NCI-H2171 (cell line): ENCODE data around the gene IGF2R.
"Not testable (repeated sequence)": the region's sequence is repeated elsewhere in the genome, so short reads cannot be mapped to it uniquely, and the experiment has no call there.

Source experiments
- DNase-seq: peaks from one replicate; lab custom pipeline; 2025; lab: John Stamatoyannopoulos, UW

Gene IGF2R, protein sequence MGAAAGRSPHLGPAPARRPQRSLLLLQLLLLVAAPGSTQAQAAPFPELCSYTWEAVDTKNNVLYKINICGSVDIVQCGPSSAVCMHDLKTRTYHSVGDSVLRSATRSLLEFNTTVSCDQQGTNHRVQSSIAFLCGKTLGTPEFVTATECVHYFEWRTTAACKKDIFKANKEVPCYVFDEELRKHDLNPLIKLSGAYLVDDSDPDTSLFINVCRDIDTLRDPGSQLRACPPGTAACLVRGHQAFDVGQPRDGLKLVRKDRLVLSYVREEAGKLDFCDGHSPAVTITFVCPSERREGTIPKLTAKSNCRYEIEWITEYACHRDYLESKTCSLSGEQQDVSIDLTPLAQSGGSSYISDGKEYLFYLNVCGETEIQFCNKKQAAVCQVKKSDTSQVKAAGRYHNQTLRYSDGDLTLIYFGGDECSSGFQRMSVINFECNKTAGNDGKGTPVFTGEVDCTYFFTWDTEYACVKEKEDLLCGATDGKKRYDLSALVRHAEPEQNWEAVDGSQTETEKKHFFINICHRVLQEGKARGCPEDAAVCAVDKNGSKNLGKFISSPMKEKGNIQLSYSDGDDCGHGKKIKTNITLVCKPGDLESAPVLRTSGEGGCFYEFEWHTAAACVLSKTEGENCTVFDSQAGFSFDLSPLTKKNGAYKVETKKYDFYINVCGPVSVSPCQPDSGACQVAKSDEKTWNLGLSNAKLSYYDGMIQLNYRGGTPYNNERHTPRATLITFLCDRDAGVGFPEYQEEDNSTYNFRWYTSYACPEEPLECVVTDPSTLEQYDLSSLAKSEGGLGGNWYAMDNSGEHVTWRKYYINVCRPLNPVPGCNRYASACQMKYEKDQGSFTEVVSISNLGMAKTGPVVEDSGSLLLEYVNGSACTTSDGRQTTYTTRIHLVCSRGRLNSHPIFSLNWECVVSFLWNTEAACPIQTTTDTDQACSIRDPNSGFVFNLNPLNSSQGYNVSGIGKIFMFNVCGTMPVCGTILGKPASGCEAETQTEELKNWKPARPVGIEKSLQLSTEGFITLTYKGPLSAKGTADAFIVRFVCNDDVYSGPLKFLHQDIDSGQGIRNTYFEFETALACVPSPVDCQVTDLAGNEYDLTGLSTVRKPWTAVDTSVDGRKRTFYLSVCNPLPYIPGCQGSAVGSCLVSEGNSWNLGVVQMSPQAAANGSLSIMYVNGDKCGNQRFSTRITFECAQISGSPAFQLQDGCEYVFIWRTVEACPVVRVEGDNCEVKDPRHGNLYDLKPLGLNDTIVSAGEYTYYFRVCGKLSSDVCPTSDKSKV (N-terminal part only)

DNA sequence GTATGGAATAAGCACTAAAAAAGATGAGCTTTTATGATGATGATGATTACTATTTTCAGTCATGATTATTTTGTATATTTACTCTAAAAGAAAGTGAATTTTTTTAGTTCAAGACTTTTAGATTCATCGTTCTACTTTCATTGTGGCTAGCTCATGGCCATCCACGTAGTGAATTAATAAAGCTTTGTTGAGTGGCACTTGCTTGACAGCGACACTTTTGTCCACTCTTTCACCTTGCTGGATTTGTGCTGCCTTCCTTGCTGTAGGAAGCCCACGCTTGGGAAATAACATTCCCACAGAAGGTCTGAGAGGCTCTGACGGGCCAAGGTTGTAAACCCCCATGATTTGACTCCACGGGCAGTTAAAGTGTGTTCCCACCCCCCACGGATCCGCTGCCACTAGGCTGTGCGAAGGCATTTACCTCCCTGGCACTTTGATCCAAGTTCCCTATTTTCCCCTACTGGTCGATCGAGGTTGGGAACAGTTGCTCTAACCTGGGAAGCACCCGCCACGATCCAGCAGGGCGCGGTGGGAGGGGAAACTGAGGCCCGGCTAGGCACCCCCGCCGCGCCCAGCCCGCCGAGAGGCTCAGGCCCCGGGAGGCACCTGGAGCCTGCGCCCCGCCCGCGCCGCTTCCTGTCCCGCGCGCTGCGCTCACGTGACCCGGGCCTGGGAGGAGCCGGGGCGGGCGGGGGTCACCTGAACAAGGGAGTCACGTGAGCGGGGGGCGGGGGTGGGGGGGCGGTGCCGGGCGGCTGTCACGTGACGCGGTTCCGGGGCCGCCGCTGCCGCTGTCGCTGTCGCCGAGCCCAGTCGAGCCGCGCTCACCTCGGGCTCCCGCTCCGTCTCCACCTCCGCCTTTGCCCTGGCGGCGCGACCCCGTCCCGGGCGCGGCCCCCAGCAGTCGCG, at the start of gene IGF2R:
Gene IGF2R, plus strand, starts transcription at position 788 of the 909 bp plus-strand sequence. CDS start 165 bp downstream, outside the sequence.
- peak; percentile 93 for DNase-seq

DNA sequence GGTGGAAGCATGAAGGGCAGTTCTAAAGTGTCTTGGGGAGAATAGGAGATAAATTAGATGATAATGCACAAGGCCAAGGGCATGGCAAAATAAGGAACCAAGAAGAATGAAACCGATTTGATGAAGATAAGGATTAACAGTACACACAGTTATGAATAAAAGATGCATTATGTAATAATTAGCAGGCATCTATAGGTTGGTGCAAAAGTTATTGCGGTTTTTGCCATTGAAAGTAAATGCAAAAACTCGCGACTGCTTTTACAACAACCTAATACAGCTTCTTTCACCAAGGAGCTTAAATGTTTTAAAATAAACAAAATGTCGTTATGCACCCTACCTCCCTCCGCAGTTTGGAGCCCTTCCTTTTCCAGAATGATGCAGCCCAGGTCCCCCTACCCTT, 49.1 kb upstream of the IGF2R start:
- no peak for DNase-seq

DNA sequence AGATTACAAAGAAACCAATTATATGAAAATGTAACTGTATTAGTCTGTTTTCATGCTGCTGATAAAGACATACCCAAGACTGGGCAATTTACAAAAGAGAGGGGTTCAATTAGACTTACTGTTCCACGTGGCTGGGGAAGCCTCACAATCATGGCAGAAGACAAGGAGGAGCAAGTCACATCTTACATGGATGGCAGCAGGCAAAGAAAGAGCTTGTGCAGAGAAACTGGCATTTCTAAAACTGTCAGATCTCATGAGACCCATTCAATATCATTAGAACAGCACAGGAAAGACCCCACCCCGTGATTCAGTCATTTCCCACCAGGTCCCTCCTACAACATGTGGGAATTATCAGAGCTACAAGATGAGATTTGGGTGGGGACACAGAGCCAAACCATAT, 44.7 kb upstream of the IGF2R start:
- DNase-seq: not testable (repeated sequence)

DNA sequence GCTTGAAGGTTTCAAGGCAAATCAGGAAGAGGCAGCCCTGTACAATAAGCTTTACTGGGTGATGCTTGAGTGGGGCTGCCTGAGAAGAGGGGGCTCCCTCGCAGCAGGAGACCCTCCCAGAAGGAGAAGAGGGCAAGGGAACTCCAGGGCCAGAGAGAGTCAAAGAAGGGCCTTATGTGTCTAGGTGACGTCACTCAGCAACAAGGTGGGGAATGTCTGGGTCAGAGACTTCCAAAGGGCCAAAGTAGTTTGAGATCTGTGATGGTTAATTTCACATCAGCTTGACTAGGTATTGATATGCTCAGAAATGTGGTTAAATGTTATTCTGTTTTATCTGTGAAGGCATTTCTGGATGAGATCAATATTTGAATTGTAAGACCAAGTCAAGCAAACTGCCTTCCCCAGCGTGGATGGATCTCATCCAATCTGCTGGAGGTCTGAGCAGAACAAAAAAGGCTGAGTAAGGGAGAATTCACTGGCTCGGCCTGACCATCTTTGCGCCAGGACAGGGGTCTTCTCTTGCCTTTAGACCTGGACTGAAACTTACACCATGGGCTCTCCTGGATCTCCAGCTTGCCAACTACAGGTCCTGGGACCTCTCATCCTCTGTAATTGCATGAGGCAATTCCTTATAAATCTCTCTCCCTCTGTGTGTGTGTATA, 42.2 kb upstream of the IGF2R start:
- DNase-seq: no peak

DNA sequence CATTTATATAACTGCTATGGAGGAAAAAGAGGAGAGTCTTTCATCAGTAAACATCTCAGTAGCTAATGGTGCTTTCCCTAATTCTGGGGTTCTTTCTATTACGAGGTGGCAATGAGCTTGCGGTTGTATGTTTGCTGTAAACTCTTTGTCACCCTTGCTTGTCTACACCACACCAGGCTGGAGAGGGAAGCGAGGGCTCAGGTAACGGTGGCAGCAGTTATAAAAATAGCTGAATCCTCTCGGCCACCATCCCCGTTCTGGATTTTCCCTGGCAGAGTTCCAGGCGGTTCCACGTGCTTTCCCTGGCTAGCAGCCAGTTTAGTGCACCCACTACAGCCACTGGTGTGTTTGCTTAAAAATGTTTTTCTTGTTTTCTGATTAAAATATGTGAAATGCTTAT, 39.1 kb upstream of the IGF2R start:
- peak; percentile 71 for DNase-seq

DNA sequence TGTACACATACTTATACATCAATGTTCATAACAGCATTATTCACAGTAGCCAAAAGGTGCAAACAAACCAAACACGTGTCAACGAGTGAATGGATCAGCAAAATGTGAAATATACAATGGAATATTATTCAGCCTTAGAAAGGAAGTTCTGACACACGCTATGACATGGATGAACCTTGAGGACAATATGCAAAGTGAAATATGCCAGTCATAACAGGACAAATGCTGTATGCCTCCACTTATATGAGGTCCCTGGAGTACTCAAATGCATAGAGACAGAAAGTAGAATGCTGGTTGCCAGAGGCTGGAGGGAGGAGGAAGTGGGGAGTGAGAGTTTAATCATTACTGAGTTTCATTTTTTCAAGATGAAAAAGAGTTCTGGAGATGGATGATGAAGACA, 37.8 kb upstream of the IGF2R start:
- no peak for DNase-seq

DNA sequence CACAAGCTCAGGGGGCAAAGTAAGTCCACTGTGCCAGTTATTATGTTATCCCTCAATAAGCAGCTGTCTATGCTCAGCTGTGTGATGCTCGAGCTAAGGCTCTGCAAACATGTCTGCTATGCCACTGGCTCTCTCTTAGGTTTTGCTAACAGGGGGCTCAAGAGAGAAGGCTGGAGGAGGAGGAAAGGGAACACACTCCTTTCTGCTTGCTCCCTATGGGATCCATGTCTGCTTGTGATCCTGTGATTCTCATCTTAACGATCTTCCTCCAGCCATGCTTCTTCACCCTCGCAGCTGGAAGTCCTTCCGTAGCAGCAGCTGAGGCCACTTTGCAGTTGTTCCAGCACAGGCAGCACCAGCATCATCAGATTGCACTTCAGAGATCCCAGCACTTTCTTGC, 37.0 kb upstream of the IGF2R start:
- DNase-seq: no peak

DNA sequence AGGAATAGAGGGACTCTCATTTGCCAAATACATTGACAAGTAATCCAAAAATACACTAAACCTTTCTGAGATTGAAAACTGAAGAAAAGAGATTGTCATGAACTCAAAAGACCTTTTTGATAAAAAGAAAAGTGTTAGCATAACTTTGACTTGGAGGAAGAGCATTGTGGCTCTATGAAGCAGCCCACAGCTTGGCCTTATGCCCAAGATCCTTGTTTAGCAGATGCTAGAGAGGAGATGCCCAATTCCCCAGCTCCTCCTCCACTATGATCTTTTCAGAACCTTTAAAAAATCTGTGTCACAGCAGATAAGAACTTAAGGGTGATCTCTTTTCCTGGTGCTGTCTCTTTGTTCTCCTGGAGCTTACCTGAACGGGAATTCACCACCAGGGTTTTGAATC, 35.8 kb upstream of the IGF2R start:
- no peak for DNase-seq

DNA sequence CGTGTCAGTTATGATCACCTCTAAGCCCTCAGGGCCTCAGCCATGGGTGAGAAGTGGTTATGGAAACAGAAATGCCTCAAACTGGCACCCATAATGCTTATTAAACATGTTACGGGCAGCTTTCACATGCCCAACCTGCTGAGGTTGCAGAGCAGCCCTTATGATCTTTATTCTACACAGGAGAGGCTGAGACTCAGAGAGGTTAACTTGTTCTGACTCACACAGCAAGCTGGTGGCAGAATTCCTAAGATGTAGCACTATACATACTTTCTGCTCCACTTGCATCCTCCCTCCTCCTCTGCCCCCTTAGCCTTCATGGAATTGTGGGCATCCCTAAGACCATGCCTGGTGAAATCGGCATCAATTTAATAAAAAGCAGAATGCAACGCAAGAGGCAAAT, 34.7 kb upstream of the IGF2R start:
- no peak for DNase-seq

DNA sequence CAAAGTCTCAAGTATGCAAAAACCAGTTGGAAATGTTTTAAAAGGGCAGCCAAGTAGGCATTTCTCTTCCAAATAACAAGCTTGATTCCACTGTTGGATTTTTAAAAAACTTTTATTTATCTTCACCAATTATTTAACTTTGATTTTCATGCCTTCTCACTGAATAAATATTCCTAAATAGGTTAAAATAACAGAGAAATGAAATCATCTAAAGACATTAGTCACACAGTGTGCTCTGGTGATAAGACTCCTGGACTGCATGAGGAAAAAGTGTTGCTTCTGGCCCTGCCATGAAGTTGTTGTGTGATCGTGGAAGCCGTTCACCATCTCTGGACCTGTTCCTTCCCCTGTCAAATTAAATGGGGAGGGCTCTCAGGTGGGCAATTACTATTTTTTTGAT, 33.8 kb upstream of the IGF2R start:
- no peak for DNase-seq

DNA sequence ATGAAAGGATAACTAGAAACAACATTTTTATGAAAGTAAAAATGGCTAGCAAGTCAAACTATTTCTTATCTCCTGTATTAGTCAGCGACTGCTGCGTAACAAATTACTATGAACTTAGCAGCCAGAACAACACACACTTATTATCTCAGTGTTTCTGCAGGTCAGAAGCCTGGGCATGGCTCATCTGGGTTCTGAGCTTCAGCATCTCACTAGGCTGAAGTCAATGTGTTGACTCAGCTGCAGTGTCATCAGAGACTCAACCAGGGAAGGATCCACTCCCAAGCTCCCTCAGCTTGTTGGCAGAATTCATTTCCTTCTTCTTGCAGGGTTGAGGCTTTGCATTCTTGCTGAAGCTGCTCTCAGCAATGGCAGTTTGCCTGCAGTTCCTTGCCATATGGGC, 33.2 kb upstream of the IGF2R start:
- no peak for DNase-seq

DNA sequence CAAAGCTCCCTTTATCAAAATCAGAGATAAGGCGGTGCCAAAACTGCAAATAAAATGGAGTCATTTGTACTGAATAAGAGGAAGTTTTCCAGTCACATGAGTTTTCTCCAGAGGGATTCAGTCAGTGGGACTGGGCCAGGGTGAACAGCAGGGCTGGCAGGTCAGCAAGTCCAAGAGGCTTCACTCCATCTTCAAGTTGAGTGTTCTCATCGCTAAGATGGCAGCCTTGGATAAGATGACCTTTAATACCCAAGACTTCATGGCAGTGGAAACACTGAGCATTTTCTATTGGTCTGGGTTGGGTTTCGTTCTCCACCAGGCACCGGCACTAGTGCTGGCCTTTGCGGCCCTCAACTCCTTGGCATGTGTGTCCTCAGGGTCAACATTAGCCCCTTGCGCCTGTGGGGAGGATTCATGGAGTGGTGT, 29.3 kb upstream of the IGF2R start:
- DNase-seq: no peak

DNA sequence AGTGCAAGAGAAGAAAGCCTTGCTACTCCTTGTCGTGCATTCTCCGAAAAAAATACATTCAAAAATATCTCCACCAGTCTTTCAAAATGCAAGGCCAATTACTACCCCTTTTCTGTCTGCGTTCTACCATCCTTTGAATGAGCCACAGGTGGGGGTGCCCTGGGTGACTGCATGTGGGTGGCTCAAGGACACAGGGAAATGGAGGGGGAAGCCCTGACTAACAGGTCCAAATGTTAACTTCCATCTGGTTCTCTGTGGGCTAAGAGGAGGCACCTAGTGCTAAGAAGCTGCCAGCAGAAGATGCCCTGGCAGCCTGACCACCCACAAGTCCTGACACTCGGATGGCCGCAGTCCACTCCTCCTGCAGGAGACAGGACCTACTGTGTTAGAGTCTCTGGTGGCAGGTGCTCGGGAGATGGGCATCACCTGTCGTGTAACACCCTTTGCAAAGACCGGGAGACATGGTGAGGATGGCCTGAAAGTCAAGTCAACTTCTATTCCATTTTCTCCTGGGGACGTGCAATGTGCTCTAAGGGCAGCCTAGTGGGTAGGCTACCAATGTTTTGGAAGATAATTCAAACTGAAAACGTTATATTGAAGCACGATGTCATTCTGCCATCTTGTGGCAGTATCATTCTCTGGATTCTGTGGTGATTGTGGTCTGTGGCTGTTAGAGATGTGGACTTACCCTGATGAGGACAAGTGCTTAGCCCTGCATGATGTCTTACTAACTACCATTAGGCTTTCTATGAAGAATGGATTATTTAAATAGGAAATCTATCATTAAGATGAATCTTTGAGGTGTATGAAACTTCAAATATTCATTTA, 27.4 kb upstream of the IGF2R start:
- DNase-seq: peak; percentile 5

DNA sequence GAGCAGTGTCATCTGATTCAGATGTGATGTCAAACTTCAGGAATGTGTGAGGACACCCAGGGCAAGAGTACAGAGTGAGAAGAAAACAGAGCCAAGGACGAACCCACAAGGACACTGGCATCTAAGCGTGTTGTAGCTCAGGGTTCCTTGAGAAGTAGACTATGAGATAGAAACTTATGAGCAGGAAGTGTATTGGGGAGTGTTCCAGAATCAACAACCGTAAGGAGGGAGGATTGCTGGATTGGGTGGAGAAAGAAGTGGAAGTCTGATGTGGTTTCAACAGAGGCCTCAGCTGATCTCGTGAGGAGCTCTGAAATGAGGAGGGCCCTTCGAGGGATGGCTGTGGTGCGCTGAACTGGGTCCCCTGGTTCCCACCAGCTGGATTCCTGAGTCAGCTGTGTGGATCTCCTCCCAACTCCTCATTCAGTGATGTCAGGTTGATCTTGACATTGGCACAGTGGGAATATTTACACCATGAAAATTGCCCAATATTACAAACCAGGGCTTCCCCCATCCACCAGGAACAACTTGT, 25.7 kb upstream of the IGF2R start:
- no peak for DNase-seq

DNA sequence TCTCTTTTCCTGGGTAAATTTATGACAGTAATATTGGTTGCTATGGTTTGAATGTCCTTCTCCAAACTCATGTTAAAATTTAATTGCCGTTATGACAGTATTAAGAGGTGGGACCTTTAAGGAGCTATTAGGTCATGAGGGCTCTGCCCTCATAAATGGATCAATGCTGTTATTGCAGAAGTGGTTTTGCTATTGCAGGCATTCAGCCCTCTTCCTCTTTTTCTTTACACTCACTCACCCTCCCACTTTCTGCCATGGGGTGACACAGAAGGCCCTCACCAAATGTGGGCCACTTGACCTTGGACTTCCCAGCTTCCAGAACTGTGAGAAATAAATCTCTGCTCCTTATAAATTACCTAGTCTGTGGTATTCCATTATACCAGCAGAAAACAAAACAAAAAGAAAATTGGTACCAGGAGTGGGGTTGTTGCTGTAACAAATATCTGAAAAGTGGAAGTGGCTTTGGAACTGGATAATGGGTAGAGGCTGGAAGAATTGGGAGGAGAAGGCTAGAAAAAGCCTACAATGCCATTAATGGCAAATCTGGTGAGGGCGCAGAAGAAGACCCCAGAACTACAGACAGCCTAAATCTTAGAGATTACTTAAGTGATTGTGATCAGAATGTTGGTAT, 24.8 kb upstream of the IGF2R start:
- no peak for DNase-seq

DNA sequence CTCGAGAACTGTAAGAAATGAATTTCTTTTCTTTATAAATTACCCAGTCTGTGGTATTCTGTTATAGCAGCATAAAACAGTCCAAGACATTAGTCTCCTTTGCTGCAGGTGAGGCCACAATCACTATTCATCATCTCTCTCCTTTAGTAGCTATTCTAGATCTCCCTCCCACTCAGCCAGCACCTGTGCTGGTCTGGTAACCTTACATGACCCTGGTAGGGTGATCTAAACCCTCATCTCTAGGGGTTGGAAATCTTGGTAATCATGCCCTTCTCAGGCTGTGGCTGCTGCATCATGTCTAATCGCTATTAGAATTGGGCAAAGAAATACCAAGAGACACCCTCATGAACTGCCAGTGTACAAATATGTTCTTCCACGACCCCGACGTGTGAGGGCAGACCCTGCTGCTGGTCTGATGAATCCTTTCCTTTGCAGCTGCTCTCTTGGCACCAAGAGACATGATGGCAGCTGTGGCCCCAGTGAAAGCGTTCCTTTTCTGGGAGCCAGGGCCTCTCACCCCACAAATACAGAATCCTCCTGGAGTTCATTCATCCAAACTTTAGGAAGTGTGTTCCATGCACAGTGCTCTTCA, 23.0 kb upstream of the IGF2R start:
- DNase-seq: no peak

DNA sequence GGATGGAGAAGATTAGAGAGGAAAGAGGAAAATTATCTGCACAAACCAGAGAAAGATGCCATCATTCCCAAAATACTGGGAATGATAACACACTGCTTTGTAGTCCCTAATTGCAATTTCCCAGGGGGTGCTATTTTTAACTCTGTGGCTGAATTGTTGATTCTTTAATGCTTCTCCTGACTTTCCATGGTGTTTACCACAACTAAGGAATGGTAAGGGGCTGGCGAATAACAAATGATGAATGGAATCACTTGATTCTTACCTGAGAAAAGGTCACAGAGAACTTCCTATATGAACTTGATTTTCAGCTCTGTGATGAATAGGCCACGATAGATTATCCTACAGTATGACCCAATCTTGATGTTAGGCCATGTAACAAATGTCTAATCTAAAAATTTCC, 22.0 kb upstream of the IGF2R start:
- DNase-seq: no peak

DNA sequence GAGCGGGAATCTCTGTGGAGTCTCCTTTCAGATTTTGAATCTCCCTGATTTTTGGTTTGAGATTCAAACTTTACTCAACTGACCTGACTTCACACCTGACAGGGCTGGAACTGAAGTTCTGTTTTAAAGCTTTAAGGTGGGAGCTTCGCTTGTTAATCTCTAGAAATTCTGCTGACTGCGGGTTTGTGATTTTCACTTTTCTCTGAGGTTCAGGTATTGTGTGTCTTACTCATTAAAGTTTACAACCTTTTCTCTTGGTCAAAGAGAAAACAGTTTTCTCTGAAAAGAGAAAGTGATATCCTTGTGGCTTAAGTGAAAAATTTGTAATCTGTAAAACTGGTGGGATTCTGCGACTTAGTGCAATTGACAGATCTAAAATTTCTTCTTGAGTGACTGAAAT, 20.7 kb upstream of the IGF2R start:
- DNase-seq: no peak

DNA sequence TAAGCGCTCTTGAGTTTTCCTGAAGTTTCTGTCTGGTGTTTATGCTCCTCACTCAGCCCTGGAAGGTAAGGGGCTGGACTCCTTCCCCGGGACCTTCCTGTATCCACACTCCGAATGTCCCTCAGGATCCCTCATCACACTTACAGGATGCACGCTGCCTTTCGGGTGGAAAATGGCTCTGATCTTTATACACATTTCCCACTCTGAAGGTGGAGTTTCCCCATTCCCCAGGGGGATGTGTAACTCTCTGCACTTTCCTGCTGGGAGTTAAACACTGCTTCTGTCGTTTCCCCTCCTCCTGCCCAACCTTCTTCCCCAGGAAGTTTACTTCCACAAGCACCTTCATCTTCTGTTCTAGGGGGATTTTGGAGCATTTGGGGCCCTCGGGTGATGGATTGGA, 17.1 kb upstream of the IGF2R start:
- no peak for DNase-seq
